SK-MEL-5 (cell line): ENCODE data around the gene ESYT2. TPM values are rescaled to one million over a fixed set of nuclear protein-coding genes. Genes with fewer than 3 reads are reported as not detected.
"Not testable (repeated sequence)": the region's sequence is repeated elsewhere in the genome, so short reads cannot be mapped to it uniquely, and the experiment has no call there.

Experiments used
- DNase-seq: peaks from one replicate; pipeline ENCODE4 v3.0.0-alpha.2; 2016; ENCODE audit warnings: low read depth, low spot score
- in situ Hi-C: cut with HindIII; loops from 2 replicates; pipeline ENCODE4 v1.10.0; 2016; ENCODE audit warnings: low sequenced_read_pairs, high pct_unique_total_duplicates, low pct_unique_long_range_greater_than_20kb
- total RNA-seq: library from RNA; depleted of rRNA; stranded (reverse); fragments of >200 nt; shearing (Covaris generic); gene quantifications from 2 replicates; pipeline ENCODE4 v1.2.3, GENCODE V29; 2014

ESYT2 gene
- total RNA-seq, 1 experiment from 2014 or later, result 97.7 TPM

- in situ Hi-C loops, result no loop called here
- no peak for DNase-seq
These were observed 31.9 kb upstream of the ESYT2 start for GRCh38 chr7:158861004-158861787.

- DNase-seq, result no peak
- in situ Hi-C loops, result no loop called here
These were observed 31.1 kb upstream of the ESYT2 start for GRCh38 chr7:158860394-158860793.

GRCh38 chr7:158858592-158859503, 29.5 kb upstream of the ESYT2 start:
- in situ Hi-C loops, result no loop called here
- peak; percentile 46 for DNase-seq

- in situ Hi-C loops, result no loop called here
These were observed 27.8 kb upstream of the ESYT2 start for GRCh38 chr7:158856883-158857668.

GRCh38 chr7:158854681-158855081, 25.4 kb upstream of the ESYT2 start:
- in situ Hi-C loops, result no loop called here
- DNase-seq, result no peak

More at GRCh38 chr7:158856883-158857668, 27.8 kb upstream of the ESYT2 start:
- DNase-seq, result no peak

GRCh38 chr7:158850545-158851102, 21.3 kb upstream of the ESYT2 start:
- in situ Hi-C loops, result no loop called here
- DNase-seq, result no peak

GRCh38 chr7:158849768-158850544, 20.6 kb upstream of the ESYT2 start:
- in situ Hi-C loops, result no loop called here
- DNase-seq, result no peak

- in situ Hi-C loops, result no loop called here
- DNase-seq, result no peak
These were observed 20.1 kb upstream of the ESYT2 start for GRCh38 chr7:158849442-158849767.

GRCh38 chr7:158847451-158847866, 18.1 kb upstream of the ESYT2 start:
- no peak for DNase-seq
- in situ Hi-C loops, result no loop called here

GRCh38 chr7:158846304-158846703, 17.0 kb upstream of the ESYT2 start:
- in situ Hi-C loops, result no loop called here
- no peak for DNase-seq

GRCh38 chr7:158843771-158844170, 14.5 kb upstream of the ESYT2 start:
- in situ Hi-C loops, result no loop called here
- no peak for DNase-seq

- DNase-seq, result no peak
- in situ Hi-C loops, result no loop called here
These were observed 13.2 kb upstream of the ESYT2 start for GRCh38 chr7:158842486-158842885.

GRCh38 chr7:158840604-158841003, 11.3 kb upstream of the ESYT2 start:
- DNase-seq, result no peak
- in situ Hi-C loops, result no loop called here

- in situ Hi-C loops, DNase-seq: not testable (repeated sequence)
These were observed 9.9 kb upstream of the ESYT2 start for GRCh38 chr7:158839177-158839576.

- DNase-seq, result no peak
- in situ Hi-C loops, result no loop called here
These were observed 8.7 kb upstream of the ESYT2 start for GRCh38 chr7:158837790-158838637.

GRCh38 chr7:158836692-158837091, 7.4 kb upstream of the ESYT2 start:
- in situ Hi-C loops, result no loop called here
- no peak for DNase-seq
